ENCODE results near the gene DRG2.

DNA sequence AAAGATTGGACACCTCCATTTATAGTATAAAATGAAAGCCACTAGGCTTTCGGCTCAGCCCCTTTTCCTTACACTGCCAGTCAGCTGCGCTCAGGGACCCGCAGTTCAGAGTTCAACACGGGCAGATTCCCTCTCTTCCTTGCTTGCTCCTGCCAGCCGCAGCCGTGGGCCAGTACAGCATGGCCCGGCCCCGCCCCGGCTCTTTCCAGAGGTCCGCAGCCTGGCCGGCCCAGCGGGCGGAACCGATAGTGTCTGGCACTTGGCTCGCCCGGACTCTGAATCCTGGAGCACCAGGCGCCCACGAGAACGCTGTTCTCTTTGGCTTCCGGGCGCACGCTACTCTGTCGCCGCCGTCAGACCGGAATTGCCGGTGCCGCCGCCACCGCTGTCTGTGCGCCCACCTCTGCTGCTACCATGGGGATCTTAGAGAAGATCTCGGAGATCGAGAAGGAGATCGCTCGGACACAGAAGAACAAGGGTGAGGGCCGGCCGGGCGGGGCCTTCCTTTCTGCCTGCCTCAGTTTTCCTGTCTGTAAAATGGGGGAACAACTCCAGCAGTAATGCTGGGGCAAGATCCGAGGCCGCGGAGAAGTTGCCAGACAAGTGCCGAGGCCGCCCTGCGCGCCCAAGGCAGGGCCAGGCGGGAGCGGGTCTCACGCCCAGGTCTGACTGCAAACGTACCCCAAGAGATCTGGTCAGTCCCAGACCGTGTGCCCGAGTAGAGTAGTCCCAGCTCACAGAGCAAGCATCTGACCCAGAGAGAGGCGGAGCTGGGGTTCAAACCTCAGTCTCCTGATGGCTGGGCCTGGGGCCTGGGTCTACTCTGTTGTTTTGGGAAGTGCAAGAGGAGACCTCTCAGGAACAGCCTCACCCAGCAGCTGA is at the start of gene DRG2:
- TF ChIP-seq, protein P1, sequence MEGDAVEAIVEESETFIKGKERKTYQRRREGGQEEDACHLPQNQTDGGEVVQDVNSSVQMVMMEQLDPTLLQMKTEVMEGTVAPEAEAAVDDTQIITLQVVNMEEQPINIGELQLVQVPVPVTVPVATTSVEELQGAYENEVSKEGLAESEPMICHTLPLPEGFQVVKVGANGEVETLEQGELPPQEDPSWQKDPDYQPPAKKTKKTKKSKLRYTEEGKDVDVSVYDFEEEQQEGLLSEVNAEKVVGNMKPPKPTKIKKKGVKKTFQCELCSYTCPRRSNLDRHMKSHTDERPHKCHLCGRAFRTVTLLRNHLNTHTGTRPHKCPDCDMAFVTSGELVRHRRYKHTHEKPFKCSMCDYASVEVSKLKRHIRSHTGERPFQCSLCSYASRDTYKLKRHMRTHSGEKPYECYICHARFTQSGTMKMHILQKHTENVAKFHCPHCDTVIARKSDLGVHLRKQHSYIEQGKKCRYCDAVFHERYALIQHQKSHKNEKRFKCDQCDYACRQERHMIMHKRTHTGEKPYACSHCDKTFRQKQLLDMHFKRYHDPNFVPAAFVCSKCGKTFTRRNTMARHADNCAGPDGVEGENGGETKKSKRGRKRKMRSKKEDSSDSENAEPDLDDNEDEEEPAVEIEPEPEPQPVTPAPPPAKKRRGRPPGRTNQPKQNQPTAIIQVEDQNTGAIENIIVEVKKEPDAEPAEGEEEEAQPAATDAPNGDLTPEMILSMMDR (IDR thresholded peaks at IDR 0.05), result peak in 4 of 12 donors; percentile 23 to 33 (median 30)
- peak in 1 of 2 donors; percentile 56 for TF ChIP-seq POLR2A (IDR thresholded peaks at IDR 0.05)
